ENCODE results near the gene MRPS14.

MRPS14 gene

DNA sequence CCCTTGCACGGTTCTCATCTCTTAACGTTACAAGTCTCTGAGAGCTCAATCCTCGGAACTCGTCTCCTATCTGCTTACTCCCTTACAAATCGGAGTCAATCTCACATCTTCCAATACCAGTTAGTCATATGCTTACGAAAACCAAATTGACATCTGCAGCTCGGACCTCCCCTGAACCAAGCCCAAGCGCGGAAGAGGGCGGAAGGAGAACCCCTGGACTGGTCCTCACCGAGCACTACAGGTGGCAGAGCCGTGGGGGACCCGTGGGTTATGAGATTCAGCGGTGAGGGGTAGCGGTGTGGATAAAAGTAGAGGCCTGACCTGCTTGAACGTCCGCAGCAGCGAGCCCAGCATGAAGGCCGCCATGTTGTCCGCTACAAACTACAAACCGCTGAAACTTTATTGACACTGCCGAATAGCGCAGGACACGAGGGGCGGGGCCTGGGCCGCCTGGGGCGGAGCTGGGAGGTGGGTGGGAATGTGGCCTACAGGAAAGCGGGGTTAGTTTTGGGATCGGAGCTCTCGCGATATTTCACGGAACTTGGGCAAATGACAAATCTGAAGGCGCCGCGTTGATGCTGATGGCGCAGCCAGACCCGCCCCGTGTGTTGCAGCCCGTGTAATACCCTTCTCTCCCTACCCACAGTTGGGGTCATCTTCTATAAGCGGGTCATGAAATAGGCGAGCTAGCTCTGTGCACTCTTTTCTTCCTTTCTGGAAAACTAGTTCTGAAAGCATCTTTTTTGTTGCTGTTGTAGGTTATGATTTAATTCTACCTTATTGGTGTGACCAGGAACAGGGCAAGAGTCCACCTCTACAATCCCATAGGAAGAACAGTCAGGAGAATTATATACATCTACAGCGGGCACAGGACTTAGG is at the start of gene MRPS14:
Gene MRPS14, minus strand, starts transcription at position 383 of the 879 bp plus-strand sequence. Its CDS starts 17 bp downstream, at position 366.
- no peak for TF ChIP-seq Cebpa-rat (IDR thresholded peaks at IDR 0.05)
- H3K27ac ChIP-seq = peak within 1 kb of the TSS; percentile 74 to 93 (median 89)
- peaks cover 7 to 21% (median 13%) of the 10 kb centered on the region in 10 experiments for H3K4me1 ChIP-seq
- no peaks in the 10 kb centered on the region for H3K27me3 ChIP-seq
- H3K4me2 ChIP-seq = peak within 1 kb of the TSS; percentile 80 to 96 (median 89)
- peak within 1 kb of the TSS; percentile 87 to 94 (median 92) for H3K9ac ChIP-seq
- H4K20me1 ChIP-seq = peaks cover 0 to 13% (median 4%) of the 10 kb centered on the region in 11 experiments; a peak in 4 of 22 replicates
- H3K36me3 ChIP-seq = peaks cover 11 to 33% (median 26%) of the 10 kb centered on the region in 11 experiments
- H3K9me3 ChIP-seq (replicated peaks in 1 of 11) = peaks cover 0 to 14% (median 0%) of the 10 kb centered on the region in 11 experiments; a peak in 7 of 22 replicates
- H3K4me3 ChIP-seq = peak within 1 kb of the TSS; percentile 86 to 96 (median 88)

DNA sequence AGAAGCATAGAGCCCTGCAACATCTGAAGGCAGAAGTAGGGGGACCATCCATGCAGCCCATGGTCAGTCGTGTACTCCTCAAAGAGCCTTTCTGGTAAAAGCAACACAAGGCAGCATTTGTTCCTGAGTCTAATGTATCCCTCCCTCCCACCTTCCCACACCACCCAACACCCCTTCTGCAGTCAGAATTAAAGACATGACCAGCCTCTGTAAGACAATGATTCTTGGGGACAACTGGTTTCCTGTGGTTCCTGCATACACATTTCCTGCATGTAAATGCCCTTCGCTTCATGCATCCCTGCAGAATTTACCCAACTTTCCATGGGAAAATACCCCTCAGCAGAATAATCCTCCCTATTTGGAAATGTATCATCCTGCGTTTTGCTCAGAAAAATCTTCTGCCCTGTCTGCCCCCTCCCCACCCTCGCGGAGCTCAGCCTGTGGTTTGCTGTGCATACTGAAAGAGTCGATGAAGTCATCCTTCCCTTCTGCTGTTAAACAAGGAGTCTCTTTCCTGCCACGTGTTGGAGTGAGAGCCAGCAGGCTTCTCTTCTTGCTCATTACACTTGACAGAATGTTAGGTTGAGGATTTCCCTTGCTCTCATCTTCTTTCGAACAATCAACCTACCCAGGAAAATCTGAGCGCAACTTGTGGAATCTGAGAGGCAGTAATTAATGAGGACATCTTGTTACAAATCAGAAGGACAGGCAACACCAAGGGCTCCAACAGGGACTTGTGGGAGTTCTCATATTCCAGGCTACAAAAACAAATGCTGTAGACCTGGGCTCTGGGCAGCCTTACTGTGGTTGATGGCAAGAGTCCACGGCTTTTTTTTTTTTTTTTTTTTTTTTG is 49.1 kb upstream of the MRPS14 start:
- no peak overlapping the region for H3K4me3 ChIP-seq
- TF ChIP-seq Cebpa-rat (IDR thresholded peaks at IDR 0.05) = no peak
- H3K36me3 ChIP-seq = no peaks in the 10 kb centered on the region
- no peaks in the 10 kb centered on the region for H4K20me1 ChIP-seq
- peaks cover 24 to 45% (median 38%) of the 10 kb centered on the region in 10 experiments for H3K4me1 ChIP-seq
- no peaks in the 10 kb centered on the region for H3K27me3 ChIP-seq
- H3K27ac ChIP-seq = peak overlapping the region in 3 of 11 experiments; percentile 10 to 34 (median 30); a peak in 5 of 22 replicates
- H3K9me3 ChIP-seq (replicated peaks in 1 of 11) = no peaks in the 10 kb centered on the region
- no peak overlapping the region for H3K9ac ChIP-seq
- H3K4me2 ChIP-seq = peak overlapping the region; percentile 39 to 77 (median 68)

DNA sequence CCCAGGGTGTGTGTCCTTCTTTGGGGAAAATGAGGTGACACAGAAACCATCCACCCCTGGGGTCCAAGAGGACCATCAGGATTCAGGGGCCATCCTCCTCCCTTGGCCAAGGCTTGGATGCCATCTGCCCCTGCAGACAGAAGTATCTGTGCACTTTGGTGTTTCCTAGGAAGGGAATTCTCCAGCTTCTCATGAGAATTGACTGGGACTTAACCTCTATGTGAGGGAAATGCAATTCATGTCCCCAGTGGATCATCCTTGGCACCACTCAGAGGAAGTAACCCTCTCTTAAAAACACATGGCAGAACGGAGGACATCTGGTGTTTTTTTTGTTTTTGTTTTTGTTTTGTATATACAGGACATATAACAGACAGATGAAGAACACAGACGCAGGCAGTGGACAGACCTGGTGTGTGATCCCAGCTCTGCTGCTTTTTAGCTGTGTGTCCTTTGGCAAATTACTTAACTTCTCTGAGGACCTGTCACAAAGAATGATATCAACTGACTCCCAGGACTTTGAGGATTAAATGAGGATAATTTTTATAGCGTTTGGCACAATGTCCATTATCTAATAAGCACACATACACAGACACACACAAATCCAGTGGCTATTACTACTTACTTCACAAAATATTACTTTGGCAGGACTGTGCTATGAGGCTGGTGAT is 48.2 kb upstream of the MRPS14 start:
- Histone ChIP-seq H3K9ac (no peak overlapping the region), H3K27ac (no peak overlapping the region; a peak in 1 of 22 replicates), H3K36me3 (no peaks in the 10 kb centered on the region), H4K20me1 (no peaks in the 10 kb centered on the region), H3K27me3 (no peaks in the 10 kb centered on the region), H3K4me3 (no peak overlapping the region), H3K4me1 (peaks cover 24 to 47% (median 38%) of the 10 kb centered on the region in 10 experiments), H3K4me2 (peak overlapping the region; percentile 39 to 77 (median 68)), H3K9me3 (replicated peaks in 1 of 11) (no peaks in the 10 kb centered on the region)
- TF ChIP-seq Cebpa-rat (IDR thresholded peaks at IDR 0.05) = no peak

DNA sequence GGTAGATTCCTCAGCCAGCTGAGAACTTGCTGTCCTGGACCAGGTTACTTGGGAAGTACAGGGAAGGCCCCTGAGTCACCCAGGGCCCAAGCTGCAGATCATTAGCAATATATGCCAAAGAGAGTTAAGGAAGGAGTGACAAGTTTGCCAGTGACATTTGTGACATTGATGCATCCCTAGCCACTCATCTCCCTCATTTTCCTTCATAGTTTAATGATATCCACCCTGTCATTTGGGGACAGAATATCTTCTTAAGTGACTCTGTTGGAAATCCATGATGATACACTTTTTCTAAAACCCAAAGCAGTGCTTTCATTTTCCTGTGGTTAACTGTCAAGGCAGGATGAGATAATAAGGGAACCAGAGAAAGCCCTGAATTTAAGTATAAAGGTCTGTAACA is 47.6 kb upstream of the MRPS14 start:
- H3K27ac ChIP-seq = no peak overlapping the region
- no peak for TF ChIP-seq Cebpa-rat (IDR thresholded peaks at IDR 0.05)
- H3K27me3 ChIP-seq = no peaks in the 10 kb centered on the region
- H3K9me3 ChIP-seq (replicated peaks in 1 of 11) = no peaks in the 10 kb centered on the region
- H4K20me1 ChIP-seq = no peaks in the 10 kb centered on the region
- no peak overlapping the region for H3K4me3 ChIP-seq
- peaks cover 24 to 47% (median 38%) of the 10 kb centered on the region in 10 experiments for H3K4me1 ChIP-seq
- H3K4me2 ChIP-seq = peak overlapping the region; percentile 10 to 77 (median 63); a peak in 15 of 22 replicates
- no peak overlapping the region for H3K9ac ChIP-seq
- no peaks in the 10 kb centered on the region for H3K36me3 ChIP-seq

DNA sequence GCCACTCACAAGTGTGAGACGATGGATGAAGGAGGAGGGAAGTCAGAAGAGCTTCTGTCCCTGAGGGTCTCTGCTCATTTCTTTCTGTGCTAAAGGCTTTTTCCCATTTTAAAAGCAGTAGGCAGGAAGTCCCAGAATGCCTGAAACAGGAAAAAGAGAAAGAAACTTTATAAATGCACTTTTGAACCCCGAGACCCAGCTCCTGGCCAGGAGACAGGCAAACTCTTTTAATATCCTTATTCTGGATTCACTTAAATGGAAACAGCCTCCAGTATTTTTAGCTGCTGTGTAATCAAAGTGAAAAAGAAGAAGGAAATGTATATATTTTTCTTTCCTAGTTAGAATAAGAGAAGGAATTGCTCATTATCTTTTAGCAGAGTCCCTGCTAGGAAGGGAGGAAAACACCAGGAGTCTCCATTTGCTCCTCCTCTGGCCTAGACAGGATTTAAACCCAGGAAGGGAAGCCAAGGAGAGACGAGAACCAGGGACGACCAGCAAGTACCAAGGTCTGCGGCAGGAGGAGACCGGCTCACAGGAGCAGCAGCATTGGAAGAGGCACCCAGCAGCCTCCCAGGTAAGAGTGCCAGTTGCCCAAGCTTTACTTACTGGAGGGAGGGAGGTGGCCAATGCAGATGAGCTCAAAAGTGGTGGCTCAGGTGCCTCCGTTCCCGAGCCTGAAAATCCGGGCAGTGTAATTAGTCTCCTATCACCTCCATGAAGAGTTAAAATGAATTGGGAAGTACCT is 44.3 kb upstream of the MRPS14 start, which contains the start of gene TNN:
Gene TNN, plus strand, starts transcription at position 472 of the 745 bp plus-strand sequence. CDS start 9,586 bp downstream, outside the sequence.
- Histone ChIP-seq H3K9me3 (replicated peaks in 1 of 11) (no peaks in the 10 kb centered on the region), H3K4me2 (0 out of 22 replicates have a peak within 1 kb of the TSS, but pooled peaks of 1 of the 11 experiments have one; percentile 19), H3K27ac (no peak within 1 kb of the TSS), H3K36me3 (no peaks in the 10 kb centered on the region), H3K9ac (no peak within 1 kb of the TSS), H3K4me3 (no peak within 1 kb of the TSS), H4K20me1 (no peaks in the 10 kb centered on the region), H3K27me3 (no peaks in the 10 kb centered on the region), H3K4me1 (peaks cover 14 to 34% (median 25%) of the 10 kb centered on the region in 10 experiments)
- no peak for TF ChIP-seq Cebpa-rat (IDR thresholded peaks at IDR 0.05)

DNA sequence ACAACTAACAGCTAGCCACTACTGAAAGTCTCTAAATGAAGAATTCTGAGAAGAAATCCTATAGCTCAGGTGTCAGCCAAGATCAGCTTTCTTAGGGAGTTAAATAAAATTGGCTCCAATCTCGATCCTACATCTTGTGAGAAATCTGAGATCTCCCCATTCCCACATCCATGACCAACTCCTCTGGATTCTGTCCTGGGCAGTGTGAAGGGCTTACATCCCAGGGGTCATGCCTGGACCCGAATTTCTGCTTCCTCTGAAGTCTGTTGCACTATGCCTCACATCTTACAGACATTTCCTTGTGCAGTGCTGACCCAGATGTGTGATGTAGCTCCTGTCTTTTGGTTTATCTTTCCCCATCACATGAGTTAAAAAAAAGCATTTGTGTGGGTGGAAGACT is 39.6 kb upstream of the MRPS14 start:
- no peaks in the 10 kb centered on the region for H3K27me3 ChIP-seq
- H3K4me2 ChIP-seq = no peak overlapping the region
- peaks cover 0 to 8% (median 0%) of the 10 kb centered on the region in 10 experiments; a peak in 5 of 20 replicates for H3K4me1 ChIP-seq
- no peak for TF ChIP-seq Cebpa-rat (IDR thresholded peaks at IDR 0.05)
- no peak overlapping the region for H3K27ac ChIP-seq
- no peaks in the 10 kb centered on the region for H4K20me1 ChIP-seq
- no peak overlapping the region for H3K9ac ChIP-seq
- H3K9me3 ChIP-seq (replicated peaks in 1 of 11) = no peaks in the 10 kb centered on the region
- no peak overlapping the region for H3K4me3 ChIP-seq
- H3K36me3 ChIP-seq = no peaks in the 10 kb centered on the region

DNA sequence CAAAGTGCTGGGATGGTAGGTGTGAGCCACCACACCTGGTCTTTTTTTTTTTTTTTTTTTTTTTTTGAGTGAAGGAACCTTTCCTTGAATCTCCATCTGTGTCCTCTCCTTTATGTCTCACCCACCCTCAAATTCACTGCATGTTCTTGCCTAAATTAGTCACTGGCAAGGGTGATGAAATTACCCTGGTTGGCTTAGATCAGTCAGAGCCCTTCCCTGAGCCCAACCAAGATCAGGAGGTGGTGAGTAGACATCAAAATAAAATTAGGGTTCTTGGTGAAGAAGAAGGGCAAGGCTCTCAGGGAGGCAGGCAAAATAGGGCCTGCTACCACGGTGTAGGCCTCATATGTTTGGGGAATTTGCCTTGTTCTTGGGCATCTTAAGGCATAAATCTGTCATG is 39.1 kb upstream of the MRPS14 start:
- no peak for TF ChIP-seq Cebpa-rat (IDR thresholded peaks at IDR 0.05)
- H3K4me2 ChIP-seq = no peak overlapping the region
- no peaks in the 10 kb centered on the region for H3K36me3 ChIP-seq
- no peak overlapping the region for H3K27ac ChIP-seq
- H4K20me1 ChIP-seq = no peaks in the 10 kb centered on the region
- H3K27me3 ChIP-seq = no peaks in the 10 kb centered on the region
- no peak overlapping the region for H3K4me3 ChIP-seq
- peaks cover 0 to 4% (median 0%) of the 10 kb centered on the region in 10 experiments; a peak in 5 of 20 replicates for H3K4me1 ChIP-seq
- no peak overlapping the region for H3K9ac ChIP-seq
- H3K9me3 ChIP-seq (replicated peaks in 1 of 11) = 0 out of 22 replicates have a peak, but pooled peaks cover 0 to 4% (median 0%) of the 10 kb centered on the region in 11 experiments

DNA sequence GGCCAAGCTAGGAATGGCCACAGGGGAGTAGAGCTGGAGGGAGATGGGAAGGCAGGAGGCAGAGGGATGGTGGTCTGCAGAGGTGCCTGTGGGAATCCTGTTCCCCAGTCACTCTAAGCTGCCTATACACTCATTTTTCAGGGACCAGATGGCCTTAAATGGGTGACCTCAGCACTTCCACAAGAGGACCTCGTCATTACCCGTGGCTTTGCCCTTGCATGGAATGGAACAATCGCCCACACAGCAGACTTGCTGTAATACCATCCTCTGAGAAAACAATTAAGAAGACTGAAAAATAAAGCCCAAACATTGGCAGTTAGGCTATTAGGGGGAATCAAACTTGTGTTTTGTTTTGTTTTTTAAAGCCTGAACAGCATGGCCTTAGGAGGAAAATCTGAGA is 31.5 kb upstream of the MRPS14 start:
- Histone ChIP-seq H3K4me1 (no peaks in the 10 kb centered on the region), H3K4me2 (no peak overlapping the region), H3K4me3 (no peak overlapping the region), H3K36me3 (no peaks in the 10 kb centered on the region), H3K27me3 (no peaks in the 10 kb centered on the region), H3K9me3 (replicated peaks in 1 of 11) (0 out of 22 replicates have a peak, but pooled peaks cover 0 to 4% (median 0%) of the 10 kb centered on the region in 11 experiments), H4K20me1 (no peaks in the 10 kb centered on the region), H3K9ac (no peak overlapping the region), H3K27ac (no peak overlapping the region)
- no peak for TF ChIP-seq Cebpa-rat (IDR thresholded peaks at IDR 0.05)

Measured in BLaER1 treated with 17β-estradiol and CSF1 and Interleukin-3, amounts not matched to agents 10 nM and 100 nM (cell line).